RCC 7860 (cell line): ENCODE results near the gene DUSP9.

Experiments used
- DNase-seq: peaks from one replicate; pipeline ENCODE4 v3.0.0-alpha.2; 2015; ENCODE audit warnings: low spot score
- FAIRE-seq: peaks from 2 replicates; lab custom pipeline; 2012; peaks lifted over from hg19 to GRCh38; lab: Jason Lieb, UNC

DUSP9 gene

DNA sequence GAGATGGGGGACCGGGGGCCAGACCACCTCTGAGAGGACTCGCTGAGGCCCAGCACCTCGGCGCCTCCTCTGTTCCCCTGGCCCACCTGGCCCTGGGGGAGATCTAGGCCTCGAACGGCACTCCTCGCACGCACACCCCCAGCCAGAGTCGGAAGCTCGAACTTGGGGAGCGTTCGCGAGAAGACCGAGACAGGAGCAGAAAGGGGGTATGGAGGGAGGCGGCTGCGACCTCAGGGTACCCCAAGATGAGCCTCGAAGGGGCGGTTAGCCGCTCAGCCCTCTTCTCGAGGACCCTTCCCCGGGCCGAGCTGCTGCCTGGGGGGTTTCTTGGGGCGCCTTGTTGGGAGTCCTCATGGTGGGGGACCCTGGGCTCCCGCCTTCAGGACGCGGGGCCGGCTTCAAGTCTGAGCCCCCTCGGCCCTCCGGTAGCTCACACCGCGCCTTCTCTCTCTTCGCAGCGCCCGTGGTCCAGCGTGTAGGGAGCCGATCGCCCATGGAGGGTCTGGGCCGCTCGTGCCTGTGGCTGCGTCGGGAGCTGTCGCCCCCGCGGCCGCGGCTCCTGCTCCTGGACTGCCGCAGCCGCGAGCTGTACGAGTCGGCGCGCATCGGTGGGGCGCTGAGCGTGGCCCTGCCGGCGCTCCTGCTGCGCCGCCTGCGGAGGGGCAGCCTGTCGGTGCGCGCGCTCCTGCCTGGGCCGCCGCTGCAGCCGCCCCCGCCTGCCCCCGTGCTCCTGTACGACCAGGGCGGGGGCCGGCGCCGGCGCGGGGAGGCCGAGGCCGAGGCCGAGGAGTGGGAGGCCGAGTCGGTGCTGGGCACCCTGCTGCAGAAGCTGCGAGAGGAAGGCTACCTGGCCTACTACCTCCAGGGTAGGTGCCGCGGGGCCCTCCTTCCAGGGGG, 706 bp downstream of the DUSP9 start:
- no peak for FAIRE-seq
- DNase-seq, result no peak

DNA sequence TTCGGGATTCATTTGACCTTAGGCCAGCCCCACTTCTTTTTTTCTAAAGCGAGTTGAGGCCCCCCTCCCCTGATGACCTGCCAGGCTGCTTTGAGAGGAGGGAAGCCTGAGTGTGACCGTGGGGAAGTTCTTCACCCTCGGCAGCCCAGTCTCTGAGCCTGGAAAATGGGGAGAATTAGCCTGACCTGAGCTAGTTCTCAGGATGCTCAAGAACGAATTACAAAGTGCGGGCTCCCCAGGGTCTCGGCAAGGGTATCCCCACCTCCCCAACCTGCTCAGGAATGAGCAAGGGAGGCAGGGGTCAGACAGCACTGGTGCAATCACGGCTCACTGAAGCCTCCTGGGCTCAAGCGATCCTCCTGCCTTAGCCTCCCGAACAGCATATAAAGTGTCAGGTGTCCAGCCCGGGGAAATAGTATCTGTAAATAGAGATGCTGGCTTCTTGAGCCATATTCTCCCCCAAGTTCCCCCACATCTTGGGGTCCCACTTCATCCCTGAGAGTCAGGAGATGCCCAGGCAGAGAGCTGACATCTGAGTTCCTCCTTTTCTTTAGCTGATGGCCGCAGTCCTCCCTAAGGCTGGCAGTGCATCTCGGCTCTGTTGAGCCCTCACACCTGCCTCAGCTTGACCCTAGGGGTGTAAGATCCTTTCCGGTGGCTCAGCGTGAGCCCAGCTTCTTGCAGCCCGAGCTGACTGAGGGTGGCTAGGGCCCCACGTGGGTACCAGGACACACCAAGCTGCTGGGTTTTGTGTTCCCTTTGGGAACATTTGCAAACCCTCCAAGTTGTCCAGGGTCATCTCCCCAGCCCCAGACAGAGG, 1.6 kb downstream of the DUSP9 start:
- DNase-seq (no peak), FAIRE-seq (no peak)

DNA sequence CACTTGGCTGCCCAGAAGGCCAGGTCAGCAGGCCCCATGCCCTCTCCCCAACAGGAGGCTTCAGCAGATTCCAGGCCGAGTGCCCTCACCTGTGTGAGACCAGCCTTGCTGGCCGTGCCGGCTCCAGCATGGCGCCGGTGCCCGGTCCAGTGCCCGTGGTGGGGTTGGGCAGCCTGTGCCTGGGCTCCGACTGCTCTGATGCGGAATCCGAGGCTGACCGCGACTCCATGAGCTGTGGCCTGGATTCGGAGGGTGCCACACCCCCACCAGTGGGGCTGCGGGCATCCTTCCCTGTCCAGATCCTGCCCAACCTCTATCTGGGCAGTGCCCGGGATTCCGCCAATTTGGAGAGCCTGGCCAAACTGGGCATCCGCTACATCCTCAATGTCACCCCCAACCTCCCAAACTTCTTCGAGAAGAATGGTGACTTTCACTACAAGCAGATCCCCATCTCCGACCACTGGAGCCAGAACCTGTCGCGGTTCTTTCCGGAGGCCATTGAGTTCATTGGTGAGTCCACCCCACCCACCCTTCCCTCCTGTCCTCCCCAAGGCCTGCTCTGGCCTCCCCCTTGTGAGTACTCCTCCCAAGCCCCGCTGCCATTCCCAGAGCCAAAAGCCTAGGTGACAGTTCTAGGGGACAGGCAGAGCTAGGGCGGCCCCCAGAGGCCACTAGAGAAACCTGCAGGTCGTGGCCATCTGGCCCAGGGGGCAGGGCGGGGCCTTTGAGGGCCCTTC, 2.3 kb downstream of the DUSP9 start:
- FAIRE-seq (no peak), DNase-seq (peak; percentile 4)

DNA sequence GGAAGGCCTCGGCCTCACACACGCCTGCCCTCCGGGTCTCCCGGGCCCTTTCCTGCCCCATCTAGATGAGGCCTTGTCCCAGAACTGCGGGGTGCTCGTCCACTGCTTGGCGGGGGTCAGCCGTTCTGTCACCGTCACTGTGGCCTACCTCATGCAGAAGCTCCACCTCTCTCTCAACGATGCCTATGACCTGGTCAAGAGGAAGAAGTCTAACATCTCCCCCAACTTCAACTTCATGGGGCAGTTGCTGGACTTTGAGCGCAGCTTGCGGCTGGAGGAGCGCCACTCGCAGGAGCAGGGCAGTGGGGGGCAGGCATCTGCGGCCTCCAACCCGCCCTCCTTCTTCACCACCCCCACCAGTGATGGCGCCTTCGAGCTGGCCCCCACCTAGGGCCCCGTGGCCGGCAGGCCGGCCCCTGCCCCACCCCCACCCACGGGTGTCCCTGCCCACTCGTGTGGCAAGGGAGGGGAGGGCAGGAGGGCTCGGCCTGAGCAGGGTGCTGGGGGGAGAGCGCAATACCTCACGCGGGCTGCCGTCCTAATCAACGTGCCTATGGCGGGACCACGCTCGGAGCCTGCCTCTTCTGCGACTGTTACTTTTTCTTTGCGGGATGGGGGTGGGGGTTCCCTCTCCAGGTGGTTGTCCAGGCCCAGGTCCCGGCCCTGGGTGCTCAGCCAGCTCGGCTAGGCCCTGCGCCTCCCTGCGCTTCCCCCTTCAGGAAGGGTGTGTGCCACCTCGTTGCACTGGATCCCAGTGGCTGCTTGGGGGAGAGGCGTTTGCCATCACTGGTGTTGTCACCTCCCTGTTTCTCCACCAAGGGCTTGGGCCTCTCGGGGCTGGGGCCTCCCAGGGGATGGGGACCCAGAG, 3.1 kb downstream of the DUSP9 start:
- no peak for FAIRE-seq
- DNase-seq, result no peak

DNA sequence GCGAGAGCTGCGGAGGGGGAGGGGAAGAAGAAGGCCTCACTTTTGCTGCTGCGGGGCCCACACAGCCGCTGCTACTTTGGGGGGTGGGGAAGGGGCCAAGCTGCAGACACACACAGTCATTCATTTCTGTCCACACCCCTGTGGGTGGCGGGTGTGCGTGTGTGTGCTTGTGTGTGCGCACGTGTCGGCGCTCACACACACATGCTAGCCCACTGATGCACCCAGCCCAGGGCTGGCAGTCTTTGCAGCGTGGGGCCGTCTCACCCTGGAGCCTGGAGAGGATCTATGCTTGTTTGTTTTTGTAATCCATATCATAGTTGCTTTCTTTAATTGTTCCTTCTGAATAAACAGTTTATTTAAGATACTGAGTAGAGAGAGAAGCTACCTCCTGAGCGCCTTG, 4.0 kb downstream of the DUSP9 start:
- FAIRE-seq (no peak), DNase-seq (no peak)

DNA sequence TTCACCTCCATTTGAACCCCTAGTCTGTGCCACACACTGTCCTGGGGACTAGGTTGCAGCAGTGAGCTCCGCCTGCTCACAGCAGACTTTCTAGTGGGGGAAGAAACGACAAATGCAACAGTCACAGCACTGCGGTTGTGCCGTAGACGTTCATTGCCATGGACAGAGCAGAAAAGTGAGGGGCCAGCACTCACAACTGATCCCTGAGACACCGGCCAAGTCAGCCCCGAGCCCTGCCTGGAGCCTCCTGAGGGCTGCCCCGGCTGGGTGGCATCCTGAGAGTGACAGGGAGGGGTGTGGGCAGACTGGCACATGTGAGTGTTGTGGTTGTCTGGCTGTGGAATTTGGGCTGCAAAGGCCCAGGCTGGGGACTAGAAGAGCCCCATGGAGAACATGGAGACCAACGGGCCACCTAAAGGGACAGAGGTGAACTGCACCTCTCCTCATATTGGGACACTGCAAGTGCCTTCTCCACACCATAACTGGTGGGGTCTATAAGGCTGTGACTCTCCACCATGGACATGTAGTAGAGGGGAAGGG, 4.6 kb downstream of the DUSP9 start:
- no peak for FAIRE-seq
- DNase-seq, result no peak

DNA sequence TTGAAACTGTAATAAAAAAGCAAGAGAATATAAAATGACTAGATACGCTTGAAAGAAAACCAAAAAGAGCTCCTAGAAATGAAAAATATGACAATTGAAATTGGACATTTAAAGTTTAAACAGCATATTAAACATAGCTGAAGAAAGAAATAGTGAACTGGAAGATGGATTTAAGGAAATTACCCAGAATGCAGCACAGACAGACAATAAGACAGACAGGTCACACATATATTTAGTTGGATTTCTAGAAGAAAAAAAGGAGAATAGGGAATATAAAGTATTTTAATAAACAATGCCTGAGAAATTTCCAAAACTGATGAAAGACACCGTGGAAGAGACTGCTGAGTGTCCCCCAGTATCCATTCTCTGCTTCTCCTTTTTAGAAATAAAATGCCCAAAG, 6.6 kb downstream of the DUSP9 start:
- FAIRE-seq (no peak), DNase-seq (no peak)

DNA sequence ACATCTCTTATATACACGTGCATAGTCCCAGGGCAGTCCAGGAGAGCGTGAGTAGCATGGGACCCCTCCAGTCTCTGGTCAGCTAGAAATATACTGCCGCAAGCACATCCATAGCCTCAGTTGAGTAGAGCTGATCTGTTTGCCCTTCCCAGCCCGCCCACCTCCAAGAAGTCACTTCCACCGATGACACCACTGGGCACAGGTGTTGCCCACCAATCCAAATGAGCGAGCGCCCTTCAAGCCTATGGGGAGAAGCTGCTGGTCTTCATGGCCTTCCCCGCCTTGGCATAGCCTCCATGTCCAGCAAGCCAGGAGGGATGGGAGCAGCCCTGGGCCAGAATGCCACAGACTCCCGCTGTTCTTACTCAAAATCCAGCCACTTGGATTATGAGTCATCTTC, 10.2 kb downstream of the DUSP9 start:
- FAIRE-seq, result no peak

DNA sequence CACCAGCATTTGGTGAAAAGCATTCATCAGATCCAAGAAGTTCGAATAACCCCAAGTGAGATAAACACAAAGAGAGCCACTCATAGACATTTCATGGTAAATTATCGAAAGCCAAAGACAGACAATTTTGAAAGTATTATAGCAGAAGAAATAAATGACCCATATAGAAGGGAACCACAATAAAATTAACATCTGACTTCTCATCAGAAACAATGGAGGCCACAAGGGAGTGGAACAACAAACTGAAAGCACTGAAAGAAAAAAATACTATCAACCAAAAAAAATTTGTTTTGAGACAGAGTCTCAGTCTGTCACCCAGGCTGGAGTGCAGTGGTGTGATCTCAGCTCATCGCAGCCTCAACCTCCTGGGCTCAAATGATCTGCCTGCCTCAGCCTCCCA, 12.3 kb downstream of the DUSP9 start:
- FAIRE-seq (no peak), DNase-seq (no peak)

More for the DNA sequence above, 10.2 kb downstream of the DUSP9 start:
- DNase-seq, result no peak

DNA sequence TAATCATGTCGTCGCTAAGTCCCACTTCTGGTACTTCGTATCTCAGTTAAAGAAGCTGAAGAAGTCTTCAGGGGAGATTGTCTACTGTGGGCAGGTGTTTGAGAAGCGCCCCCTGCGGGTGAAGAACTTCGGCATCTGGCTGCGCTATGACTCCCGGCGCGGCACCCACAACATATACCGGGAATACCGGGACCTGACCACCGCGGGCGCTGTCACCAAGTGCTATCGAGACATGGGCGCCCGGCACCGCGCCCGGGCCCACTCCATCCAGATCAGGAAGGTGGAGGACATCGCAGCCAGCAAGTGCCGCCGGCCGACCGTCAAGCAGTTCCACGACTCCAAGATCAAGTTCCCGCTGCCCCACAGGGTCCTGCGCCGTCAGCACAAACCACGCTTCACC, 15.3 kb downstream of the DUSP9 start:
- FAIRE-seq (no peak), DNase-seq (peak; percentile 14)

DNA sequence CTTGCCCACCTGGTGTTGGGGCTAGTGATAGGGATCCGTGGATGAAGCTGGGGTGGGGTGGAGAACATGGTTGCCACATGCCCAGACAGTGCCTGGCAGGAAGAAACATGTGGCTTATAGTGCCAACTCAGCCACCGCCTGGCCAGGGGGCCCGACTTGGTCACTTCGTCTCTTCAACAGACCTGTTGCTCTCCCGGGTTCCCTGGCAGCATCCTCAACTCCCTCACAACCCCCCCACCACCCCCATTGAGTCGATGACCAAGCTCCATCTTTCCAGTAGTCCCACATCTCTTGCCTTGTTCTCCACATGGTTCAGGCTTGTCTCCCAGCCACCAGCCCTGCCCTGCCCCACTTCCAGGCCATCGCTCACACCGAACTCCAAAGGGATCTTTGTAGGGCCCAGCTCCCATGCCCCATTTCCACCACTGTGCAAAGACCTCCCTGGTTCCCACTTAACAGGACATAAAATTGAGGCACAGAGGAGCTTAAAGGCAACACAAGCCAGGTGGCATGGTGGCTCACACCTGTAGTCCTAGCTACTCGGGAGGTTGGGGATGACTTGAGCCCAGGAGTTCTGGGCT, 18.8 kb downstream of the DUSP9 start:
- no peak for FAIRE-seq
- DNase-seq, result no peak

DNA sequence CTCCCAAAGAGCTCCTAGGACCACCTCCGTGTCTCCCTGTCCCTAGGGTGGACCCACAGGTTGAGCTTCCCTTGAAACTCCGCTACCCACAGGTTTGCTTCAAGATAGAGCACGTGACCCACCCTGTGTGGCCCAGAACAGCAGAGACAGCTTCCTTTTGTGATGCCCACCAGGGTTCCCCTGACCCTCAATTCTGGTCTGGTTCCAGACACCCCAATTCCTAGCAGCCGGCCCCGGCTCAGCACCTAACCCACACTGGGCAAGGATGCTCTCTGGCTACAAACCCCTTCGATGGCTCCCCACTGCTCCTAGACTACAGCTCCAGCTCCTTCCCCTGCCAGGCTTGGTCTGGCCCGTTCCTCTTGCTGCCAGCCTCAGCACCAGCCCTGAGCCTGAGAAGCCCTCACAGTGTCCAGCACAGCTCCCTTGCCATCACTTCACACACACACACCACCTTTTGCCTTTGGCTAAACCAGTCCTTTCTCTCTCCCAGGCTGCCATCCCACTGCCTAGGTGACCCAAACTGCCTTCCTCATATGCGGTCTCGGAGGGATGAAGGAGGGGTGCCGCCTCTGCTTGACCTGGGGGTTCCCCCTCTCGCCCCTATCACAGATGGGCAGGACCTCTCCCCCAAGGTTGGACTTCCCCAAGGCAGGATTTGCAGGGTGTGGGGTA, 20.4 kb downstream of the DUSP9 start:
- FAIRE-seq, result no peak
- DNase-seq, result no peak

DNA sequence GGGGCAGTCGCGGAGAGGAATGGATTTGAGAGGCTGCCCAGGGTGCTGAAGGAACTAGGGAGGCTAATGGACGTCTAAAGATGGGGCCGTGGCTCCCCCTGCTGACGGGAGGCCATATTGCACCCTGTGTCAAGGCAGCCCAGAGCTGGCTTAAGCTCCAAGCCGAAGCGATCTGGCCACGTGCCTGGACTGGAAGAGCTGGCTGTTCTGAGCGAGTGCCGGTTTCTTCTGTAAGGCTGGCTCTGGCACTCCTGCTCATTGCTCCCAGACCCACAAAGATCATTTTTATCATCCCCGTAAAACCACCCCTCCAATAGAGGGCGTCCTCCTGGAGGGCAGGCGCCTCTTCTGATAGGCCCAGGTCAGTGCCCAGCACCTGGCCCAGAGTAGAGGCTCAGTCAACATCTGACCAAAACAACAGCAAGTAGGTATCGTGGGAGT, 21.0 kb downstream of the DUSP9 start:
- DNase-seq (peak; percentile 51), FAIRE-seq (no peak)

DNA sequence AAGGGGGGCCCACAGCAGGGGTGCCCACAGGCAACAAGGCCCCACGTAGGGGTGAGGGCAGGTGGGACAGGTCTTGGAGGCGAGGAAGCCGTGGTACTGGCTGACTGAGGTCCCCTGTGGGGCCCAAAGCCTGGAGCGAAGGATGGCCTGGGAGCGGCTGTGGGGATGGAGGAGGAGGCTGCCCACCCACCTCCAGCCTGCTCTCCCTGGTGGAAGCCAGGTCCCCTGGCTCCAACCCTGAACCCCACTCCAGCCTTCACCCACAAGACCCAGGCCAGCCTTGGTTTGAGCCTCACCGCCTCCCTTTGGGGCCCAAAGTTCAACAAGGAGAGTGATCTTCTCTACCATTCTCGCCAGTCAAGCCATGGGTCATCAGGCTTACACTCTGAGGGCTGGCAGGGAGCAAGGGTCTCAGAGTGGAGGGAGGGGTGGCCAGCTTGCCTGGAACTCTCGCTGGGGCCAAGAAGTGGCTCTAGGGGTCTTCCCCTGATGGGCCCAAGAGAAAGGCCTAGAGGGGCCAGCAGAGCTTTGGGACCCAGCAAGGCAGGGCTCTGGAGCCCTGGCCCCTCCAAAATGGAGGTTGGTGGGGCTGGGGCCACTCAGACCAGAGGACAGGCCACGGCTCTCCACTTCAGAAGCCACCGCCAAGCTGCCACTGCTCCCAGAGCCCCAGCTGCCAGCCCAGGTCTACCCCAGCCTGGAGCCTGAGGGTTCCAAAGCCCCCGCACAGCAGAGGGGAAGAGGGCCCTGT, 21.6 kb downstream of the DUSP9 start:
- DNase-seq, result no peak

DNA sequence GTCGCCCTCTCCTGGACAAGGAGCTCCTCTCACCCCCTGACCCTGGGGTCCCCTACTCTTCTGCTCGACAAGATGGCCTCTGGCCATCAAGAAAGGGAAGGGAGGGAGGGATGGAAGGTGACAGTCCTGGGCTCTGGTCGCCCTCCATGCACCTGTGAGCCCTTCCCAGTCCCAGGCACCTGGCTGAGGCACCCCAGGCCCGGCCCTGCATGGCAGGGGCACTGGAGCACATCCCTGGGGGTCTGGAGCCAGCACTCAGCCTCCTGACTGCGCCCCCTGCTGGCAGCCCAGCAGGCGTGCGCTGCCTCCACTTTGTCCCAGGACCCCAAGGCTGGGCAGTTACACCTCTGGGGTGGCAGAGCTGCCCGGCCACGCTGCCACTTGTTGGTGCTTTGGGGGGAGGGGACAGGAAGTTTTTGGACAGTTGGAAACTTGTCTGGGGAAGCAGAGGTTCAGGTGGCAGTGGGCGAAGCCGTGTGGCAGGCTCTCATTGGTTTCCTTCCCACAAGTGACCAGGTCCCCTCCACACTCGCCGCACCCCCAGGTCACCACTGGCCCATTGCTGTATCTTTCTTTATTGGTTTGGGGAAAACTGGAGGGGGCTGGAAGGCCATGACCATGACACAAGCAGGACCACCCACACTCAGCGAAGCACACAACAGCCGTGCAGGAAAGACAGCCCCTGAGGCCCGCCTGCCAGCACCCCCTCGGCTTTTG, 22.3 kb downstream of the DUSP9 start:
- FAIRE-seq, result no peak
- no peak for DNase-seq

More for the DNA sequence above, 21.6 kb downstream of the DUSP9 start:
- no peak for FAIRE-seq

DNA sequence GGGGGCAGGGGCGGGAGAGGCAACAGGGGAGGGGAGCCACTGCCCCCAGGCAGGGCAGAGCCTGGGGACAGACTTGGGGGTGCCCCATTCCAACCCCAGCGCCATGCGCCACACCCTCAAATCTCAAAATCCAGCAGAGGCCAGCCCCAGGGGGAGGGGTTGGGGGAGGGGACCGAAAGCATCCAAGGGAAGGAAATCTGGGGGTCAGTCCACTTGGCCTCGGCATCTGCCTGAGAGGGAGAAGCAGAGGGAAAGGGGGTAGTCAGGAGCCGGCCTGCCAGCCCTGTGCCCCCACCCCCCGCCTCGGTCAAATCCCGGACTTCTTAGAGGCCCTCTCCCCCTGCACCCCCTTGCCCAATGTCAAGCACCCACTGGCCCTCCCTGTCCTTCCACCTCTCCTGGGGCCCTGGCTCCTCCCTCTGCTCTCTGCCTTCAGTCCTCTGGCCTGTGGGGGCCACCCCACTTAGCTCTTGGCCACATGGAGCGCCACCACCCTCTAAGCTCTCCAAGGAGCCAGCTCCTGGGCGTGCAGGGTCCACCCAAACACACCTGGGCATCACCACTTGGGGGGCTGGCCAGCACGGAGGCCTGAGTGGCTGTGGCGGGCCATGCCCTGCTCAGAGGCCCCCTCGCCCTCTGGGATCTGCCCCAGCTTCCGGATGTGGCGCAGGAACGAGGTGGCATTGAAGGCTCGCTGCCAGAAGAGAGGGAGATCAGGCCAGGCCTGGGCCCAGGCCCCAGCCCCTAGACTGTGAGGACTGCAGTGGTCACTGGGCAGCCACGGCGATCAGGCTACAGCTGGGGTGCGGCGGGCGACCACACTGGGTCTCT, 23.1 kb downstream of the DUSP9 start:
- DNase-seq (no peak), FAIRE-seq (no peak)
